GM12873 (cell line): Measurements from ENCODE around the gene ZNF407.

Experiments used
- TF ChIP-seq, protein P1 (sequence below): IDR thresholded peaks from 2 replicates; pipeline ENCODE4 v1.5.1; 2012; ENCODE audit warnings: low read depth, mild to moderate bottlenecking, moderate library complexity, low read length, control low read depth; ENCODE audit not compliant: insufficient read depth; ENCODE audit errors: missing control alignments

Gene ZNF407

DNA sequence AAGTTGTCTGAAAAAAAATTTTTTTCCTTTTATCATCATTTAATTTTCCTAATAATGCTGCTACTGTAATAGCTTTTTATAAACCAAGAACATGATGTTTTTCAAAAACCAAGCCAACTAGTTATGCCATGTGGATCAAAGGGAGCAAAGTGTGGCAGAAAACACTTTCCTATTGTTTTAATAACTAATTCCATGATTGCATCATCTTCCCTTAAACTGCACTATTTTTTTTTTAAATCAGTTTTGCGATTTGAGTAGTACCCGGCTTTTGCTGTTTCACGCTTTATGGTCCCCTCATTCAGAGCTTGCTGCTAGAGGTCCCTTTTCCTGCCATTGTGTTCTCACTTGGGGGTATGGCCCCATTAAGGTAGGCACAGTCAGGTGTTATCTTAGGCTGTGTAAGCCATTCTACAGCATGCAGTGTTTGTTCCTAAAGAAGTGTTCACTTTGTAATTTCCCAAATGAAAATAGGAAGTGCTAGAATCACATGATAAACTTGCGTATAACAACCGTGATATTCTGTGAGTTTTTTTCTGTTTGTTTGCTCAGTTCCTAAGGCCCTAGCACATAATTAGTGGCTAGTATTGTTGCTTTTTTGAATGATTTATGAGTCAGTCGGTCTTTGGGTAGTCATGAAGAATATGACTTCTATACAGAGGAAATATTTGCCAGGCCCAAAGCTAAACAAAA lies 385.4 kb downstream of the ZNF407 start:
- TF ChIP-seq, protein P1, sequence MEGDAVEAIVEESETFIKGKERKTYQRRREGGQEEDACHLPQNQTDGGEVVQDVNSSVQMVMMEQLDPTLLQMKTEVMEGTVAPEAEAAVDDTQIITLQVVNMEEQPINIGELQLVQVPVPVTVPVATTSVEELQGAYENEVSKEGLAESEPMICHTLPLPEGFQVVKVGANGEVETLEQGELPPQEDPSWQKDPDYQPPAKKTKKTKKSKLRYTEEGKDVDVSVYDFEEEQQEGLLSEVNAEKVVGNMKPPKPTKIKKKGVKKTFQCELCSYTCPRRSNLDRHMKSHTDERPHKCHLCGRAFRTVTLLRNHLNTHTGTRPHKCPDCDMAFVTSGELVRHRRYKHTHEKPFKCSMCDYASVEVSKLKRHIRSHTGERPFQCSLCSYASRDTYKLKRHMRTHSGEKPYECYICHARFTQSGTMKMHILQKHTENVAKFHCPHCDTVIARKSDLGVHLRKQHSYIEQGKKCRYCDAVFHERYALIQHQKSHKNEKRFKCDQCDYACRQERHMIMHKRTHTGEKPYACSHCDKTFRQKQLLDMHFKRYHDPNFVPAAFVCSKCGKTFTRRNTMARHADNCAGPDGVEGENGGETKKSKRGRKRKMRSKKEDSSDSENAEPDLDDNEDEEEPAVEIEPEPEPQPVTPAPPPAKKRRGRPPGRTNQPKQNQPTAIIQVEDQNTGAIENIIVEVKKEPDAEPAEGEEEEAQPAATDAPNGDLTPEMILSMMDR: no peak

DNA sequence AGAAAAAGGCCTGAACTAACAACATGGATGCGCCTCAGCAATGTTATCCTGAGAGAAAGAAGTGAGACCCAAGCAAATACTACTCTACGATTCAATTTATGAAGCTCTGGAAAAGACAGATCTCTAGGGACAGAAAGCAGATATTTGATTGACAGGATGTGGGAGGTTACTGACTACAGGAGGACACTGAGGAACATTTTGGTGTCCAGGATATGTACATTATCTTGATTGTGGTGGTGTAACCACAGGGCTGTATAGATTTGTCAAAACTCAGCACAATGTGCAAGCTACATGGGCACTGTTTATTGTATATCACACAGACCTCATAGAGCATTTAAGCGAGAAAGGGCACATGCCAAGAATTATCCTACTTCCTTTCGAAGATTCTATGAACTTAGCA lies 391.5 kb downstream of the ZNF407 start:
- TF ChIP-seq, protein P1: no peak

DNA sequence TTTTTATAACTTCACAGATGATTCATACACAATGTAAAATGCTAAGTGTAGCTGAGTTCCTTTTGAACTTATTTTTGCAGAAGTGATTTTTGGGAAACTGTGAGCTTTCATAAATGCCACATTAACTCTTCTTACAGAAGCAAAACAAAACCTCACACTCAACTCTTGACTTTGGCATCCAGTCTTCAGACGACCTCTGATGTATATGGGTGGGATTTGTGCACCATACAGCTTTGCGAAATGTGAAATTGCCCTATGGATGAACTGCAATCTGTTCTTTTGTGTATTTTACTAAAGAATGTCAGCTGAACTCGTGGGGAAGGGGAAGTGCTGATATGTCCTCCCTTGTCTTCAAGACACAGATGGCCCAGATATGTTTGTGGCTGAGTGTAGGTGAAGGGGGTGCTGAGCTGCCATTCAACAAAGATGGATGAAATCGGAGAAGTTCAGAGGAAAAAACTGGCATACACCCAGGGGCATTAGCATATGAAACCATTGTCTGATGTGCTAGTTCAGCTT lies 393.0 kb downstream of the ZNF407 start:
- TF ChIP-seq, protein P1: no peak

DNA sequence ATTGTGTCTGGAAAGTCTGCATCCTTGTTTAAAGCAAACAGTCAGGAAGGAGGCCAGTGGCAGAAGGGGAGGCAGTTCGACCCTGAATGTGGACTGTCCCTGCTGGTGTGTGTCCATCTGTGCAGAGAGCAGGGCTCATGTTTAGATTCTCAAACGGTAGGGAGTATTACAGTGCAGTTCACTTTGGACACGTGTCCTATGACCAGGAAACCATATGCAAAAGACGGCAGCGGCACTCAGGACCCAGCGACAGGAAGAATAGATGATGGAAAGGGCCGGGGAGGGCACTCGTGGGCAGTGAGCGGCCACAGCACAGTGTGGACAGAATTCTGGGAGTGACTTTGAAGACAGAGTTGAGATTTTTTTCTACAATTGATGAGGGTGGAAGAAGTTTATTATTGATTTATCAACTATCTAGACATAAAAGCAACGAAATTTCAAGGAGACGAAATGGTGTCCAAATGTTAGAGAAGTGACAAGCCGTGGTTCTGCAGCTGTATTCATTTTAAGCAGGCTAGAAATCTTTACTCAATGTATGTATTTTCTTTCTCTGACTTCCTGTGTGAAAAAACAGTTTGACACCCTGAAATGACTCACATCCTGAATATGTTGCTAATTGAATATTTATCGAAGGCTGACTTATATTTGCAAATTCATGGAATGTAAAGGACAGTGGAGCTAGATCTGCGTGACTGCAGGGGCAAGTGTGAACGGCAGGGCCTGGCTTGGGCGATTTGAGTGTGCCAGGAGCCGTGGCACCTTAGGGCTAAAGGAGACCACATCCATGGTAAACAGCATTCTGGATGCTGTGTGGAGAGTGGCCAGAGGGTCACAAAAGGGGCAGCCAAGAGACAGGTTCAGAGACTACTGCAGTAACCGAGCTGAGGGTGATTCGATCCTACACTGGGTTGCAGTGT lies 397.1 kb downstream of the ZNF407 start:
- TF ChIP-seq, protein P1: no peak

DNA sequence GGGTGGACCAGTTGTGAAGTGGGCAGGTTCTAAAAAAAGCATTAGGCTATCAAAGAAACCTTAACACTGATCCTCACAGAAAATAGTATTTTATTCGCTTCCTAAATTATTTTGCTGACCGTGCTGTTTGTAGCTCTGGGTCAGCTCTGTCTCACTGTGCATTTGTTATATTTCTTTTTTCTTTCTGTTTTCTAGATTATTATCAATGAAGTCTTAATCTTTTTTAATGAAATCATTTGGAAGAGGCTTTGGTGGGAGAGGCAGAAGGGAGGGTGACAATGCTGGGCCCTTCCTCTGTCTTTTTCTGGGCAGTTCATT lies 397.7 kb downstream of the ZNF407 start:
- TF ChIP-seq, protein P1: no peak

DNA sequence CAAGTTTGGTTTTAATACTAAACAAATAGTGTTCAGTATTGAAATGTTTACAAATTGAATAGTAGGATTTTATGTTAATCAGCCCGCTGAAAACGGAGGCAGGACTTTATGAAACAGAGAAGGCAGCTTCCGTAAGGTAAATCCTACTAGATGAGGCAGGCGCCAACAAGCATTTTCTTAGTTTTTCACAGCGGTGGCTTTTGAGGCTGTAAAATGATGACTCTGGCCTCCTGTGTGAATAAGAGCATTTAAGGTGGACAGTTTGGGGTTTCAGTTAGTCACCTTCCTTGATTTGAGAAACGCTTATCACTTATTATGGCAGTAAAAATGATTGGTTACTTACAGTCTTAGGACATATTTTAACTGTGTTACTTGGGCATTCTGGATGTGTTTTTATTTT lies 398.4 kb downstream of the ZNF407 start:
- TF ChIP-seq, protein P1: no peak

DNA sequence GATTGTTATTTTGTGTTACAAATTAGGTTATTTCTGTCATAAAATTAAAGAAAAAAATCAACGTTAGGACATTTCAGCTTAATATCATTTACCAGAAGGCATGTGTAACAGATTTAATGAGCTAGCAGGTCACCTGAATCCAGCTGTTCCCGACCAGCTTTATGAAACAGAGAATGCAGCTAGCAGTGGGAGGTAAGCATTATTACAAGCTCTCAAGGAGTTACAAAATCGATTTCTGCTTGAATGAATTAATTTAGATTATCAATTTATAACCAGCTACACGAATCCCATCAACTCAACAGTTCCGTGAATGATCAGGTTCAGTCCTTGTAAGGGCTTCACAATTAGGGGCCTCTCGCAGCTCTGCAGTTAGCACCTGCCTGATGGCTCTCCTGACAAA lies 399.3 kb downstream of the ZNF407 start:
- TF ChIP-seq, protein P1: no peak
